Transverse colon (tissue), 4 donors: ENCODE measurements around the gene UBA52.

Experiments used
- CTCF ChIP-seq, 5 experiments: fragments of 200-600 bp in 3 of 5; fragments of 450-650 bp in 2 of 5; sonication (generic) in 3 of 5; IDR thresholded peaks; 1 replicate in 2 of 5; 2 replicates in 3 of 5; pipeline ENCODE4 v1.5.1; 2016 to 2017; ENCODE audit warnings: antibody characterized with exemption in 5 of 5, inconsistent platforms in 3 of 5, mild to moderate bottlenecking in 2 of 5, moderate library complexity in 1 of 5
- EP300 ChIP-seq: sonication (generic); formaldehyde crosslinking; IDR thresholded peaks from one replicate; pipeline ENCODE4 v1.6.1; 2017; ENCODE audit warnings: antibody characterized with exemption, low read depth
- POLR2A ChIP-seq: fragments of 450-650 bp; IDR thresholded peaks from one replicate; pipeline ENCODE4 v1.6.1; 2016; ENCODE audit warnings: antibody characterized with exemption, mild to moderate bottlenecking, moderate library complexity
- POLR2AphosphoS5 ChIP-seq, 3 donors: sonication (generic); formaldehyde crosslinking; IDR thresholded peaks; one replicate each; pipeline ENCODE4 v1.6.1; 2016; ENCODE audit warnings: antibody characterized with exemption in 3 of 3

GRCh38 chr19:18597809-18598660 is 26.4 kb downstream of the UBA52 start:
- no peak for TF ChIP-seq POLR2A
- no peak for TF ChIP-seq CTCF (IDR thresholded peaks at IDR 0.05)
- TF ChIP-seq POLR2AphosphoS5 (IDR thresholded peaks at IDR 0.05), result no peak
- TF ChIP-seq EP300, result no peak
